ENCODE measurements around the gene RNU4-1. TPM values are rescaled to one million over a fixed set of nuclear protein-coding genes. Genes with fewer than 3 reads are reported as not detected.
"Not testable (repeated sequence)": the region's sequence is repeated elsewhere in the genome, so short reads cannot be mapped to it uniquely, and the experiment has no call there.

RNU4-1 gene
- total and polyA plus RNA-seq, 8 donors, result 597 to 2,620 (median 1,226) TPM; not detected in 2

DNA sequence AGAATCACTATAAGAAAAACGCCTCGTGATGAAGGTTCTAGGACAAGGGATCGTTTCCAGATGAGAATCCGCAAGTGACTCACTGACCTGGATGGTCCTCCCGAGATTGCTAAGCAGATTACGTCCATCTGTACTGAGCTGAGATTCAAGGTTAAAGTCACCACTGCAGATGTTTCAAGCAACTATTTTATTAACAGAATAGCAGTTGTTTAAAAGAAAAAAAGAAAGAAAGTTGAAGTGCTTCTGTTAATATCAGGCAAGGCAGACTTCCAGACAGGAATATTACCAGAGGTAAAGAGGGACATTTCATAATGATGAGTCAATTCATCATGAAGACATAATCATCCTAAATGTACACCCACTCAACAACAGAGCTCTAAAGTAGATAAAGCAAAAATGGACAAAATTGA lies 45.4 kb downstream of the RNU4-1 start:
- DNase-seq (no peak), FAIRE-seq (no peak)
- no peak overlapping the region for H3K27ac ChIP-seq

DNA sequence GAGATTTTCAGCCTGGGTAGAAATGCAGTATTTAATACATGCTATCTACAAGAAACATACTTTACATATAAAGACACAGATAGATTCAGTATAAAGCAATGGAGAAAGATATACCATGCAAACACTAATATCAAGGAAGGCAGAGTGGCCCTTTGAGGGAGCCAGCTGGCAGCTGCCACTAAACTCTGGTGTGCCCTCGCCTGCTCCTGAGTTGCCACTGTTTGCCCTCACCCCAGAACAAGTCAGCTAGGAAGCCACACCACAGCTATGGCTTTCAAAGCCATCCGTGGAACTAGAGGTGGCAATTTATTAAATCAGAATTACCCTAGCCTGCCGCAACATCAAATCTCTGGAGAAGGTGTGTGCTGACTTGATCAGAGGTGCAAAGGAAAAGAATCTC lies 45.9 kb downstream of the RNU4-1 start:
- H3K9me3 ChIP-seq, result no peaks in the 10 kb centered on the region
- intact Hi-C loops (cut with DNase I), result no loop called here
- WGBS, 2 donors, result 45 to 48% methylated on average over 3 of the region's 3 CpGs
- no peaks in the 10 kb centered on the region for H3K36me3 ChIP-seq
- TF ChIP-seq, protein P1, sequence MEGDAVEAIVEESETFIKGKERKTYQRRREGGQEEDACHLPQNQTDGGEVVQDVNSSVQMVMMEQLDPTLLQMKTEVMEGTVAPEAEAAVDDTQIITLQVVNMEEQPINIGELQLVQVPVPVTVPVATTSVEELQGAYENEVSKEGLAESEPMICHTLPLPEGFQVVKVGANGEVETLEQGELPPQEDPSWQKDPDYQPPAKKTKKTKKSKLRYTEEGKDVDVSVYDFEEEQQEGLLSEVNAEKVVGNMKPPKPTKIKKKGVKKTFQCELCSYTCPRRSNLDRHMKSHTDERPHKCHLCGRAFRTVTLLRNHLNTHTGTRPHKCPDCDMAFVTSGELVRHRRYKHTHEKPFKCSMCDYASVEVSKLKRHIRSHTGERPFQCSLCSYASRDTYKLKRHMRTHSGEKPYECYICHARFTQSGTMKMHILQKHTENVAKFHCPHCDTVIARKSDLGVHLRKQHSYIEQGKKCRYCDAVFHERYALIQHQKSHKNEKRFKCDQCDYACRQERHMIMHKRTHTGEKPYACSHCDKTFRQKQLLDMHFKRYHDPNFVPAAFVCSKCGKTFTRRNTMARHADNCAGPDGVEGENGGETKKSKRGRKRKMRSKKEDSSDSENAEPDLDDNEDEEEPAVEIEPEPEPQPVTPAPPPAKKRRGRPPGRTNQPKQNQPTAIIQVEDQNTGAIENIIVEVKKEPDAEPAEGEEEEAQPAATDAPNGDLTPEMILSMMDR (IDR thresholded peaks at IDR 0.05), result no peak
- H3K27me3 ChIP-seq, result no peaks in the 10 kb centered on the region
- DNase-seq (no peak), FAIRE-seq (no peak), ATAC-seq (peak in 3 of 4 donors; percentile 65 to 71 (median 69))
- no peak overlapping the region for H3K27ac ChIP-seq
- H3K4me1 ChIP-seq, result peaks cover 6 to 13% (median 13%) of the 10 kb centered on the region in 3 donors
- H3K4me3 ChIP-seq, result no peak overlapping the region

More for the DNA sequence above, 45.4 kb downstream of the RNU4-1 start:
- H3K27me3 ChIP-seq, result no peaks in the 10 kb centered on the region
- no peaks in the 10 kb centered on the region for H3K9me3 ChIP-seq
- peaks cover 6 to 13% (median 13%) of the 10 kb centered on the region in 3 donors for H3K4me1 ChIP-seq
- 31 to 47% methylated on average over 6 of the region's 6 CpGs for WGBS, 2 donors
- intact Hi-C loops (cut with DNase I), result no loop called here
- ATAC-seq, result peak in 2 of 4 donors; percentile 9 to 24
- no peaks in the 10 kb centered on the region for H3K36me3 ChIP-seq
- no peak overlapping the region for H3K4me3 ChIP-seq
- TF ChIP-seq, protein P1 (IDR thresholded peaks at IDR 0.05), result no peak

DNA sequence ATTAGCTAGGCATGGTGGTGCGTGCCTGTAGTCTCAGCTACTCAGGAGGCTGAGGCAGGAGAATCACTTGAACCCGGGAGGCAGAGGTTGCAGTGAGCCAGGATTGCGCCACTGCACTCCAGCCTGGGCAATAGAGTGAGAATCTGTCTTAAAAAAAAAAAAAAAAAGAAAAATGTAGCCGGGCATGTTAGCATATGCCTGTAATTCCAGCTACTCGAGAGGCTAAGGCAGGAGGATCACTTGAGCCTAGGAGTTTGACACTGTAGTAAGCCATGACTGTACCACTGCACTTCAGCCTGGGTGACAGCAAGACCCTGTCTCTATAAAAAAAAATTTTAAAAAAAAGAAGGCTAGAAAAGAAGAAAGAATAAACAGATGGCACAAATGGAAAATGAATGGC lies 46.3 kb downstream of the RNU4-1 start:
- ATAC-seq; DNase-seq; H3K36me3 ChIP-seq; H3K27me3 ChIP-seq; H3K9me3 ChIP-seq; H3K27ac ChIP-seq; H3K4me3 ChIP-seq; FAIRE-seq; intact Hi-C loops (cut with DNase I): not testable (repeated sequence)
- peaks cover 6 to 13% (median 13%) of the 10 kb centered on the region in 3 donors for H3K4me1 ChIP-seq
- WGBS, 2 donors, result 79 to 81% methylated on average over 5 of the region's 5 CpGs

Other genes starting within 250 kb of the RNU4-1 start
- 10 to 100 TPM; 10.7 to 23.0 (median 15.0) TPM for gene RAB35, start 176.5 kb downstream of the RNU4-1 start, total RNA-seq
- gene RAB35, start 176.5 kb downstream of the RNU4-1 start, polyA plus RNA-seq, result 10 to 100 TPM; 13.6 to 13.9 TPM
- gene GCN1, start 98.5 kb downstream of the RNU4-1 start, total RNA-seq, result 10 to 100 TPM; 35.3 to 54.1 (median 40.4) TPM
- gene GCN1, start 98.5 kb downstream of the RNU4-1 start, polyA plus RNA-seq, result 10 to 100 TPM; 18.9 to 32.4 TPM
- gene RPLP0, start 92.1 kb downstream of the RNU4-1 start, total RNA-seq, result 1,000 to 10,000 TPM; 1,016 to 2,628 (median 1,602) TPM
- gene RPLP0, start 92.1 kb downstream of the RNU4-1 start, polyA plus RNA-seq, result 1,000 to 10,000 TPM; 1,778 to 1,915 TPM
- 10 to 100 TPM; 20.9 to 37.5 (median 26.2) TPM for gene PXN, start 27.5 kb downstream of the RNU4-1 start, total RNA-seq
- 10 to 100 TPM; 45.4 to 59.0 TPM for gene PXN, start 27.5 kb downstream of the RNU4-1 start, polyA plus RNA-seq
- gene RNU4-2, start 1.3 kb downstream of the RNU4-1 start, total RNA-seq, result 1,000 to 10,000 TPM; 3,497 to 6,395 (median 4,297) TPM
- gene RNU4-2, start 1.3 kb downstream of the RNU4-1 start, polyA plus RNA-seq, result not detected
- gene SIRT4, start 9.1 kb upstream of the RNU4-1 start, total RNA-seq, result 1 to 10 TPM in 4 of 6 donors, under 1 TPM in 2; 0.56 to 2.4 (median 1.3) TPM
- gene SIRT4, start 9.1 kb upstream of the RNU4-1 start, polyA plus RNA-seq, result 1 to 10 TPM; 1.4 to 2.1 TPM
- over 10,000 TPM in 2 of 6 donors, 1,000 to 10,000 TPM in 4; 4,900 to 12,528 (median 8,049) TPM for gene PLA2G1B, start 34.5 kb upstream of the RNU4-1 start, total RNA-seq
- 1,000 to 10,000 TPM; 7,592 to 7,821 TPM for gene PLA2G1B, start 34.5 kb upstream of the RNU4-1 start, polyA plus RNA-seq
- 1 to 10 TPM; 3.0 to 6.0 (median 4.8) TPM for gene MSI1, start 75.9 kb upstream of the RNU4-1 start, total RNA-seq
- gene MSI1, start 75.9 kb upstream of the RNU4-1 start, polyA plus RNA-seq, result 1 to 10 TPM; 3.0 to 4.8 TPM
- 100 to 1,000 TPM; 118 to 149 (median 137) TPM for gene COX6A1, start 144.9 kb upstream of the RNU4-1 start, total RNA-seq
- gene COX6A1, start 144.9 kb upstream of the RNU4-1 start, polyA plus RNA-seq, result 100 to 1,000 TPM; 296 to 324 TPM
- 10 to 100 TPM; 13.9 to 25.8 (median 15.4) TPM for gene TRIAP1, start 153.1 kb upstream of the RNU4-1 start, total RNA-seq
- gene TRIAP1, start 153.1 kb upstream of the RNU4-1 start, polyA plus RNA-seq, result 10 to 100 TPM; 16.3 to 23.8 TPM
- gene GATC, start 153.2 kb upstream of the RNU4-1 start, total RNA-seq, result 10 to 100 TPM; 18.3 to 32.7 (median 27.6) TPM
- gene GATC, start 153.2 kb upstream of the RNU4-1 start, polyA plus RNA-seq, result 10 to 100 TPM in 1 of 2 donors, 1 to 10 TPM in 1; 8.6 to 12.3 TPM
- 10 to 100 TPM; 69.0 to 91.7 (median 79.5) TPM for gene SRSF9, start 176.5 kb upstream of the RNU4-1 start, total RNA-seq
- 100 to 1,000 TPM in 1 of 2 donors, 10 to 100 TPM in 1; 50.9 to 103 TPM for gene SRSF9, start 176.5 kb upstream of the RNU4-1 start, polyA plus RNA-seq
- gene DYNLL1, start 202.9 kb upstream of the RNU4-1 start, total RNA-seq, result 100 to 1,000 TPM in 3 of 6 donors, 10 to 100 TPM in 3; 57.7 to 154 (median 94.9) TPM
- gene DYNLL1, start 202.9 kb upstream of the RNU4-1 start, polyA plus RNA-seq, result 100 to 1,000 TPM; 143 to 249 TPM
- gene COQ5, start 235.9 kb upstream of the RNU4-1 start, total RNA-seq, result 10 to 100 TPM in 5 of 6 donors, 1 to 10 TPM in 1; 7.2 to 16.1 (median 11.6) TPM
- gene COQ5, start 235.9 kb upstream of the RNU4-1 start, polyA plus RNA-seq, result 10 to 100 TPM; 17.0 to 24.3 TPM
- gene RNF10, start 241.1 kb upstream of the RNU4-1 start, total RNA-seq, result 100 to 1,000 TPM in 3 of 6 donors, 10 to 100 TPM in 3; 92.5 to 151 (median 98.6) TPM
- 100 to 1,000 TPM; 120 to 127 TPM for gene RNF10, start 241.1 kb upstream of the RNU4-1 start, polyA plus RNA-seq